HCT116 (cell line): ENCODE data around the gene ACSBG1. TPM values are rescaled to one million over a fixed set of nuclear protein-coding genes. Genes with fewer than 3 reads are reported as not detected.

Experiments used
- ATAC-seq: fragments of 200-7000 bp; cut with Tn5 transposase; 2 replicates; pipeline ENCODE4 v1.9.1; 2020; ENCODE audit warnings: mild to moderate bottlenecking, moderate library complexity
- BruUV-seq: library from RNA; stranded (reverse); fragments of 400-500 nt; replicated peaks from 2 replicates; lab custom pipeline; 2021; lab: Mats Ljungman, UMichigan
- CTCF ChIA-PET: fragments of 300-600 bp; sonication (Branson Sonifier 250); formaldehyde crosslinking; loops from one replicate; lab custom pipeline; 2021; ENCODE audit warnings: antibody characterized with exemption; lab: Charles Lee
- POLR2A ChIA-PET: fragments of 300-600, 350-600 bp; sonication (Branson Sonifier 250); formaldehyde crosslinking; loops from one replicate; lab custom pipeline; 2021; ENCODE audit warnings: antibody characterized with exemption; lab: Charles Lee
- RAD21 ChIA-PET, 2 experiments: fragments of 300-600 bp; sonication (Branson Sonifier 250); formaldehyde crosslinking; loops; one replicate each; lab custom pipeline; 2023; ENCODE audit warnings: low total read pairs in 2 of 2; ENCODE audit not compliant: uncharacterized antibody in 2 of 2, unreplicated experiment in 2 of 2, low non-redundant PET in 1 of 2; lab: Charles Lee
- DNase-seq: peaks from one replicate; pipeline ENCODE4 v3.0.0-alpha.2; 2010; ENCODE audit warnings: low read depth, low spot score
- H2AFZ ChIP-seq: fragments of 200-600 bp; shearing (Covaris generic), sonication (generic); 2 replicates; pipeline ENCODE4 v1.6.1; 2017; ENCODE audit warnings: low read depth, mixed run types, mixed read lengths, antibody characterized with exemption, low read length; ENCODE audit not compliant: poor library complexity, severe bottlenecking
- H3K27ac ChIP-seq: 2 replicates; pipeline ENCODE4 v1.5.1; 2012; ENCODE audit warnings: low read depth, low read length
- H3K27me3 ChIP-seq: fragments of 200-600 bp; sonication (generic); 2 replicates; pipeline ENCODE4 v1.6.1; 2016; ENCODE audit warnings: mixed run types, low read length, mixed read lengths; ENCODE audit not compliant: insufficient read depth
- H3K36me3 ChIP-seq, 2 experiments: fragments of 200-500 bp in 1 of 2; fragments of 200-600 bp in 1 of 2; sonication (Bioruptor generic) in 1 of 2; sonication (generic) in 1 of 2; 2 replicates each; pipeline versions ENCODE4 v1.5.1 to v1.6.1; 2014 to 2016; ENCODE audit warnings: low read length in 2 of 2, inconsistent platforms in 1 of 2, mixed read lengths in 1 of 2, mixed run types in 1 of 2; ENCODE audit not compliant: insufficient read depth in 2 of 2, control insufficient read depth in 1 of 2
- H3K4me1 ChIP-seq, 2 experiments: fragments of 200-600 bp in 1 of 2; sonication (generic) in 1 of 2; 2 replicates each; pipeline versions ENCODE4 v1.5.1 to v1.6.1; 2012 to 2017; ENCODE audit warnings: low read length in 2 of 2, inconsistent platforms in 1 of 2, mild to moderate bottlenecking in 1 of 2, mixed read lengths in 1 of 2, mixed run types in 1 of 2, moderate library complexity in 1 of 2; ENCODE audit not compliant: insufficient read depth in 2 of 2, control insufficient read depth in 1 of 2
- H3K4me2 ChIP-seq: fragments of 200-600 bp; sonication (generic); 2 replicates; pipeline ENCODE4 v1.6.1; 2017; ENCODE audit warnings: mixed run types, low read length, mixed read lengths
- H3K4me3 ChIP-seq, 2 experiments: fragments of 200-600 bp in 1 of 2; sonication (generic) in 1 of 2; replicated peaks in 1 of 2; 2 replicates each; pipeline ENCODE4 v1.5.1; 2011 to 2016; ENCODE audit warnings: low read length in 2 of 2, control low read depth in 1 of 2, low read depth in 1 of 2, mild to moderate bottlenecking in 1 of 2, mixed read lengths in 1 of 2, mixed run types in 1 of 2
- H3K79me2 ChIP-seq: fragments of 200-600 bp; sonication (generic); 2 replicates; pipeline ENCODE4 v1.6.1; 2017; ENCODE audit warnings: mild to moderate bottlenecking, mixed run types, low read length, moderate library complexity, mixed read lengths; ENCODE audit not compliant: insufficient read depth
- H3K9ac ChIP-seq: fragments of 200-600 bp; sonication (generic); 2 replicates; pipeline ENCODE4 v1.6.1; 2016; ENCODE audit warnings: low read length, mixed read lengths
- H3K9me2 ChIP-seq: fragments of 200-600 bp; sonication (generic), shearing (Covaris generic); 2 replicates; pipeline ENCODE4 v1.6.1; 2017; ENCODE audit warnings: mixed run types, mild to moderate bottlenecking, moderate library complexity; ENCODE audit not compliant: insufficient read depth
- H3K9me3 ChIP-seq, 2 experiments: fragments of 200-500 bp in 1 of 2; fragments of 200-600 bp in 1 of 2; sonication (Bioruptor generic) in 1 of 2; sonication (generic) in 1 of 2; 2 replicates each; pipeline ENCODE4 v1.6.1; 2014 to 2017; ENCODE audit warnings: low read length in 2 of 2, mixed read lengths in 2 of 2, inconsistent platforms in 1 of 2, low read depth in 1 of 2, mild to moderate bottlenecking in 1 of 2, mixed run types in 1 of 2, moderate library complexity in 1 of 2; ENCODE audit not compliant: control insufficient read depth in 1 of 2, insufficient read depth in 1 of 2
- H4K20me1 ChIP-seq: fragments of 200-600 bp; sonication (generic), shearing (Covaris generic); 2 replicates; pipeline ENCODE4 v1.6.1; 2017; ENCODE audit warnings: mixed run types, mild to moderate bottlenecking, moderate library complexity; ENCODE audit not compliant: insufficient read depth
- ATF3 ChIP-seq: IDR thresholded peaks from 2 replicates; pipeline ENCODE4 v1.6.1; 2012
- CBX3 ChIP-seq: IDR thresholded peaks from 2 replicates; pipeline ENCODE4 v1.6.1; 2012; ENCODE audit warnings: low read depth
- EZH2phosphoT487 ChIP-seq: fragments of 200-600 bp; IDR thresholded peaks from 2 replicates; pipeline ENCODE4 v1.6.1; 2018; ENCODE audit warnings: antibody characterized with exemption, borderline replicate concordance
- MAX ChIP-seq: IDR thresholded peaks from 2 replicates; pipeline ENCODE4 v1.6.1; 2012
- POLR2A ChIP-seq: IDR thresholded peaks from 2 replicates; pipeline ENCODE4 v1.7.0; 2011; ENCODE audit warnings: borderline replicate concordance; ENCODE audit not compliant: insufficient read depth, insufficient read length; ENCODE audit errors: extremely low read depth
- POLR2AphosphoS5 ChIP-seq: IDR thresholded peaks from 2 replicates; pipeline ENCODE4 v1.6.1; 2011; ENCODE audit warnings: mild to moderate bottlenecking, low read depth, low read length, moderate library complexity
- RAD21 ChIP-seq: IDR thresholded peaks from 2 replicates; pipeline ENCODE4 v1.6.1; 2012; ENCODE audit warnings: low read depth, mild to moderate bottlenecking
- REST ChIP-seq: IDR thresholded peaks from 2 replicates; pipeline ENCODE4 v1.6.1; 2012; ENCODE audit warnings: low read depth
- SP1 ChIP-seq: IDR thresholded peaks from 2 replicates; pipeline ENCODE4 v1.6.1; 2012; ENCODE audit warnings: low read depth
- TCF7L2 ChIP-seq: IDR thresholded peaks from 2 replicates; pipeline ENCODE4 v1.7.0; 2011; ENCODE audit warnings: borderline replicate concordance, inconsistent platforms; ENCODE audit not compliant: insufficient read depth, insufficient read length; ENCODE audit errors: extremely low read depth
- YY1 ChIP-seq: IDR thresholded peaks from 2 replicates; pipeline ENCODE4 v1.6.1; 2011; ENCODE audit warnings: low read length, low read depth, moderate library complexity, mild to moderate bottlenecking; ENCODE audit not compliant: insufficient replicate concordance; ENCODE audit errors: extremely low read depth
- ZBTB33 ChIP-seq: IDR thresholded peaks from 2 replicates; pipeline ENCODE4 v1.6.1; 2011; ENCODE audit warnings: mild to moderate bottlenecking, low read length, moderate library complexity; ENCODE audit not compliant: insufficient replicate concordance; ENCODE audit errors: extremely low read depth
- ZFX ChIP-seq: fragments of 450-650 bp; IDR thresholded peaks from 2 replicates; pipeline ENCODE4 v1.6.1; 2017
- intact Hi-C: fragments of 100-400 bp; cut with micrococcal nuclease; formaldehyde crosslinking; loops from 2 replicates; pipeline ENCODE4 v1.10.0; 2022
- total RNA-seq: library from RNA; stranded (reverse); gene quantifications from one replicate; pipeline ENCODE4 v1.2.1, GENCODE V29; 2021; ENCODE audit not compliant: unreplicated experiment

ACSBG1 gene
- total RNA-seq, 1 experiment from 2014 or later = 0.71 TPM

- Histone ChIP-seq H3K9me2 (no peaks in the 10 kb centered on the region), H3K4me2 (no peak overlapping the region), H3K79me2 (no peaks in the 10 kb centered on the region)
- RAD21 ChIA-PET = no interaction called here
- no peak for TF ChIP-seq MAX
- no peak for TF ChIP-seq EZH2phosphoT487
- no peak for TF ChIP-seq RAD21
- TF ChIP-seq CBX3 = no peak
- no peak for TF ChIP-seq POLR2A
- TF ChIP-seq POLR2AphosphoS5 = no peak
- TF ChIP-seq TCF7L2 = no peak
- TF ChIP-seq ATF3 = no peak
- no peak for TF ChIP-seq ZFX
- TF ChIP-seq, all 23 proteins: peak for 0
- POLR2A ChIA-PET = no interaction called here
- peaks cover 9 to 26% of the 10 kb centered on the region in 2 experiments for H3K36me3 ChIP-seq
- H3K4me1 ChIP-seq = no peaks in the 10 kb centered on the region
- CTCF ChIA-PET = no interaction called here
- intact Hi-C loops = no loop called here
- BruUV-seq = no TSS peak
- no peak overlapping the region for H3K27ac ChIP-seq
- no peak overlapping the region for H2AFZ ChIP-seq
- no peak overlapping the region for H3K4me3 ChIP-seq
- no peaks in the 10 kb centered on the region for H4K20me1 ChIP-seq
- ATAC-seq = no peak
- DNase-seq = no peak
- no peak overlapping the region for H3K9ac ChIP-seq
- H3K27me3 ChIP-seq = no peaks in the 10 kb centered on the region
- peaks cover 0 to 5% of the 10 kb centered on the region in 2 experiments; a peak in 1 of 4 replicates for H3K9me3 ChIP-seq
Observed at GRCh38 chr15:78174401-78174800, 60.0 kb downstream of the ACSBG1 start.

GRCh38 chr15:78171864-78172472, 62.4 kb downstream of the ACSBG1 start:
- CTCF ChIA-PET = no interaction called here
- Histone ChIP-seq H2AFZ (no peak overlapping the region), H3K27me3 (no peaks in the 10 kb centered on the region), H3K79me2 (no peaks in the 10 kb centered on the region), H3K4me2 (no peak overlapping the region), H3K9me2 (no peaks in the 10 kb centered on the region), H3K9ac (no peak overlapping the region), H3K36me3 (peaks cover 22 to 29% of the 10 kb centered on the region in 2 experiments), H3K27ac (no peak overlapping the region), H3K4me3 (no peak overlapping the region), H4K20me1 (no peaks in the 10 kb centered on the region), H3K4me1 (no peaks in the 10 kb centered on the region), H3K9me3 (peaks cover 0 to 5% of the 10 kb centered on the region in 2 experiments; a peak in 1 of 4 replicates)
- ATAC-seq = no peak
- intact Hi-C loops = no loop called here
- no TSS peak for BruUV-seq
- DNase-seq = no peak
- RAD21 ChIA-PET = no interaction called here
- POLR2A ChIA-PET = interaction anchor here (1.1 kb wide), 1 partner anchor 23 kb away, joined by 7 read pairs; the partner anchor contains the start of gene IDH3A
- TF ChIP-seq YY1 (no peak), SP1 (no peak), REST (no peak), ZBTB33 (no peak), RAD21 (no peak), EZH2phosphoT487 (no peak)
